SK-N-SH (cell line): ENCODE data around the gene GPRIN3. TPM values are rescaled to one million over a fixed set of nuclear protein-coding genes. Genes with fewer than 3 reads are reported as not detected.
A peak's percentile ranks its signal among the peaks of the same experiment; 100 is the strongest.

Experiments
- CTCF ChIA-PET: fragments of 300-600, 350-600 bp; formaldehyde crosslinking; extraction: SDS; loops from one replicate; lab custom pipeline; 2021; lab: Yijun Ruan, JAX
- POLR2A ChIA-PET: fragments of 350-600 bp; sonication (Branson Sonifier 250); formaldehyde crosslinking; extraction: SDS; loops from one replicate; lab custom pipeline; 2020; ENCODE audit warnings: antibody characterized with exemption, inconsistent platforms; lab: Yijun Ruan, JAX
- DNase-seq: peaks from one replicate; pipeline ENCODE4 v3.0.0; 2012
- H2AFZ ChIP-seq: fragments of 200-600 bp; sonication (generic); 2 replicates; pipeline ENCODE4 v1.8.1; 2016; ENCODE audit warnings: antibody characterized with exemption, mild to moderate bottlenecking, low read depth
- H3F3A ChIP-seq: fragments of 200-600 bp; sonication (generic); replicated peaks from 2 replicates; pipeline ENCODE3; 2016; ENCODE audit warnings: antibody characterized with exemption, mild to moderate bottlenecking; ENCODE audit not compliant: insufficient read depth
- H3K27ac ChIP-seq, 2 experiments: fragments of 200-500 bp in 1 of 2; fragments of 200-600 bp in 1 of 2; sonication (Bioruptor generic) in 1 of 2; sonication (generic), shearing (Covaris generic) in 1 of 2; 2 replicates each; pipeline versions ENCODE4 v1.5.1 to v1.6.1; 2014 to 2016; ENCODE audit warnings: low read depth in 2 of 2, inconsistent platforms in 1 of 2, low read length in 1 of 2, mild to moderate bottlenecking in 1 of 2, mixed read lengths in 1 of 2
- H3K27me3 ChIP-seq: fragments of 200-600 bp; sonication (generic), shearing (Covaris generic); 2 replicates; pipeline ENCODE4 v1.6.1; 2016; ENCODE audit warnings: mixed run types; ENCODE audit not compliant: insufficient read depth
- H3K36me3 ChIP-seq, 2 experiments: fragments of 200-500 bp in 1 of 2; fragments of 200-600 bp in 1 of 2; sonication (Bioruptor generic) in 1 of 2; sonication (generic) in 1 of 2; replicated peaks in 1 of 2; 2 replicates each; pipeline versions ENCODE3 to v1.5.1; 2014 to 2016; ENCODE audit warnings: low read length in 1 of 2, mild to moderate bottlenecking in 1 of 2; ENCODE audit not compliant: insufficient read depth in 2 of 2, control insufficient read depth in 1 of 2
- H3K4me1 ChIP-seq, 2 experiments: fragments of 200-500 bp in 1 of 2; fragments of 200-600 bp in 1 of 2; sonication (Bioruptor generic) in 1 of 2; sonication (generic), shearing (Covaris generic) in 1 of 2; 2 replicates each; pipeline versions ENCODE4 v1.5.1 to v1.6.1; 2014 to 2016; ENCODE audit warnings: low read depth in 1 of 2, low read length in 1 of 2, mixed run types in 1 of 2; ENCODE audit not compliant: insufficient read depth in 2 of 2, control insufficient read depth in 1 of 2
- H3K4me2 ChIP-seq: fragments of 200-600 bp; sonication (generic), shearing (Covaris generic); 2 replicates; pipeline ENCODE4 v1.6.1; 2017; ENCODE audit warnings: mixed run types
- H3K4me3 ChIP-seq, 2 experiments: fragments of 200-500 bp in 1 of 2; fragments of 200-600 bp in 1 of 2; sonication (Bioruptor generic) in 1 of 2; sonication (generic), shearing (Covaris generic) in 1 of 2; 2 replicates each; pipeline versions ENCODE4 v1.5.1 to v1.8.1; 2014 to 2016; ENCODE audit warnings: low read depth in 2 of 2, inconsistent platforms in 1 of 2, low read length in 1 of 2, mild to moderate bottlenecking in 1 of 2, mixed read lengths in 1 of 2, moderate library complexity in 1 of 2
- H3K79me2 ChIP-seq: fragments of 200-600 bp; sonication (generic); 2 replicates; pipeline ENCODE4 v1.8.1; 2017; ENCODE audit warnings: mild to moderate bottlenecking; ENCODE audit not compliant: insufficient read depth
- H3K9ac ChIP-seq: fragments of 200-600 bp; sonication (generic); 2 replicates; pipeline ENCODE4 v1.6.1; 2017; ENCODE audit warnings: mixed run types
- H3K9me2 ChIP-seq: fragments of 200-600 bp; sonication (generic); 2 replicates; pipeline ENCODE4 v1.6.1; 2017; ENCODE audit warnings: mixed run types
- H3K9me3 ChIP-seq: fragments of 200-600 bp; sonication (generic); 2 replicates; pipeline ENCODE4 v1.6.1; 2017; ENCODE audit warnings: mixed run types, mild to moderate bottlenecking, moderate library complexity
- H4K20me1 ChIP-seq: fragments of 200-600 bp; sonication (generic); 2 replicates; pipeline ENCODE4 v1.6.1; 2017; ENCODE audit warnings: mild to moderate bottlenecking, mixed run types; ENCODE audit not compliant: insufficient read depth
- CHD2 ChIP-seq: fragments of 150-350 bp; IDR thresholded peaks from 2 replicates; pipeline ENCODE4 v1.6.1; 2018; ENCODE audit warnings: low read length; ENCODE audit not compliant: partially characterized antibody
- EP300 ChIP-seq, 2 experiments: IDR thresholded peaks; 2 replicates each; pipeline versions ENCODE4 v1.4.0 to v1.6.1; 2012; ENCODE audit warnings: borderline replicate concordance in 1 of 2, low read depth in 1 of 2, low read length in 1 of 2
- FOXM1 ChIP-seq: IDR thresholded peaks from 2 replicates; pipeline ENCODE4 v1.4.0; 2012; ENCODE audit warnings: low read depth, mild to moderate bottlenecking
- IRF3 ChIP-seq: fragments of 150-350 bp; IDR thresholded peaks from 2 replicates; pipeline ENCODE4 v1.6.1; 2016; ENCODE audit warnings: mild to moderate bottlenecking, low read depth, low read length
- JUND ChIP-seq: IDR thresholded peaks from 2 replicates; pipeline ENCODE4 v1.4.0; 2012
- MAX ChIP-seq: IDR thresholded peaks from 2 replicates; pipeline ENCODE4 v1.4.0; 2012; ENCODE audit warnings: low read depth
- MEF2A ChIP-seq: IDR thresholded peaks from 2 replicates; pipeline ENCODE4 v1.4.0; 2012; ENCODE audit warnings: low read depth, borderline replicate concordance
- RAD21 ChIP-seq: IDR thresholded peaks from 2 replicates; pipeline ENCODE4 v1.6.1; 2012; ENCODE audit warnings: mild to moderate bottlenecking, low read length
- RCOR1 ChIP-seq: fragments of 150-350 bp; IDR thresholded peaks from 2 replicates; pipeline ENCODE4 v1.6.1; 2017; ENCODE audit warnings: antibody characterized with exemption, low read length
- RFX5 ChIP-seq: IDR thresholded peaks from 2 replicates; pipeline ENCODE4 v1.6.1; 2012; ENCODE audit warnings: mild to moderate bottlenecking, improper control_type of control experiment, low read length
- RXRA ChIP-seq: IDR thresholded peaks from 2 replicates; pipeline ENCODE4 v1.4.0; 2012; ENCODE audit warnings: low read depth, mild to moderate bottlenecking, borderline replicate concordance
- TEAD4 ChIP-seq: IDR thresholded peaks from 2 replicates; pipeline ENCODE4 v1.4.0; 2012; ENCODE audit warnings: mild to moderate bottlenecking, borderline replicate concordance; ENCODE audit not compliant: insufficient read depth
- WGBS: methylation state at CpG from one replicate; pipeline ENCODE4 v1.1.6; 2017; ENCODE audit warnings: low lambda C conversion rate; 5-methylcytosine and 5-hydroxymethylcytosine counted together
- polyA plus RNA-seq, 3 experiments: library from polyadenylated mRNA; depleted of rRNA; stranded (reverse); fragments of >200 nt; gene quantifications; 2 replicates each; pipeline ENCODE4 v1.2.3, GENCODE V29; 2012
- TF ChIP-seq, protein P1 (sequence below): IDR thresholded peaks from 2 replicates; pipeline ENCODE4 v1.4.0; 2012; ENCODE audit warnings: low read depth, borderline replicate concordance

Gene GPRIN3
- polyA plus RNA-seq, 1 of the 3 experiments (the other 2 are of a cell fraction), result not detected

GRCh38 chr4:89316931-89317366, 9.3 kb upstream of the GPRIN3 start:
- H3K27me3 ChIP-seq, result no peaks in the 10 kb centered on the region
- TF ChIP-seq MAX (no peak), RXRA (no peak), JUND (no peak)
- no peak overlapping the region for H3K4me3 ChIP-seq
- ChIA-PET POLR2A (no interaction called here), CTCF (no interaction called here)
- no peak overlapping the region for H3K27ac ChIP-seq
- no peak for DNase-seq
- H3K36me3 ChIP-seq, result no peaks in the 10 kb centered on the region
- WGBS, result 44% methylated on average over 3 of the region's 3 CpGs
- H3K4me2 ChIP-seq, result no peak overlapping the region
- no peaks in the 10 kb centered on the region for H3K9me3 ChIP-seq
- no peaks in the 10 kb centered on the region for H3K4me1 ChIP-seq
- no peaks in the 10 kb centered on the region for H3F3A ChIP-seq
- no peaks in the 10 kb centered on the region for H4K20me1 ChIP-seq
- H3K9ac ChIP-seq, result no peak overlapping the region
- H3K79me2 ChIP-seq, result no peaks in the 10 kb centered on the region; the same call in 1 of the 2 replicates
- H2AFZ ChIP-seq, result 0 out of 2 replicates have a peak overlapping the region, but pooled peaks have one; percentile 32
- no peaks in the 10 kb centered on the region for H3K9me2 ChIP-seq

DNA sequence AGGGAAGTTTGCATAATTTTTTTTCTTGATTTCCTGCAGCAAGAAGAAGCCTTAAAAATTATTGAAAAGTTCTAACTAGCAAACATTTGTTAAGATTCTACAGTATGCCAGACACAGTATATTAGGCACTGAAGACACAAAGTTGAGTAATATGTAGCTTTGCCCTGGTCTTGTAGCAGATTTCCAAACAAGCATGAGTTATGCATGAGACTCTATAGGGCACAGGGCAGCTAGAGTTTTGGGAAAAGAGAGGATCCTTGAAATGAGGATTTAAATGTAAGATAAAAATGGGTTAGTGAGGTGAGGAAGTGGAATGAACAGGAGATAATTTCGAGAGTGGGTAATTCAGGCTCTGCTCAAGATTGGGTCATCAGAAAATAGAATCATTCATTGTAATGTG, 8.6 kb upstream of the GPRIN3 start:
- no peak for TF ChIP-seq MEF2A
- no peak for TF ChIP-seq TEAD4
- no peak for TF ChIP-seq RCOR1
- TF ChIP-seq, protein P1, sequence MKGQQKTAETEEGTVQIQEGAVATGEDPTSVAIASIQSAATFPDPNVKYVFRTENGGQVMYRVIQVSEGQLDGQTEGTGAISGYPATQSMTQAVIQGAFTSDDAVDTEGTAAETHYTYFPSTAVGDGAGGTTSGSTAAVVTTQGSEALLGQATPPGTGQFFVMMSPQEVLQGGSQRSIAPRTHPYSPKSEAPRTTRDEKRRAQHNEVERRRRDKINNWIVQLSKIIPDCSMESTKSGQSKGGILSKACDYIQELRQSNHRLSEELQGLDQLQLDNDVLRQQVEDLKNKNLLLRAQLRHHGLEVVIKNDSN, result no peak
- TF ChIP-seq IRF3, result no peak
- no peak for TF ChIP-seq RXRA
- TF ChIP-seq FOXM1, result no peak
- TF ChIP-seq CHD2, result no peak
- no peak for TF ChIP-seq RFX5
- no peak for TF ChIP-seq EP300 (IDR thresholded peaks at IDR 0.05; ENCODE audit: borderline replicate concordance in 1 of 2, low read depth in 1 of 2, low read length in 1 of 2)
- no peak for TF ChIP-seq RAD21
- DNase-seq, result no peak
- WGBS, result 48% methylated on average over 1 of the region's 1 CpG
- H3K4me2 ChIP-seq, result no peak overlapping the region
- no peaks in the 10 kb centered on the region for H3K27me3 ChIP-seq
- H2AFZ ChIP-seq, result no peak overlapping the region
- H3K9me2 ChIP-seq, result no peaks in the 10 kb centered on the region
- no peaks in the 10 kb centered on the region for H3K9me3 ChIP-seq
- H3F3A ChIP-seq, result no peaks in the 10 kb centered on the region
- H3K27ac ChIP-seq, result no peak overlapping the region
- H3K9ac ChIP-seq, result no peak overlapping the region
- H3K79me2 ChIP-seq, result no peaks in the 10 kb centered on the region; the same call in 1 of the 2 replicates
- H3K4me1 ChIP-seq, result no peaks in the 10 kb centered on the region
- POLR2A ChIA-PET, result no interaction called here
- CTCF ChIA-PET, result no interaction called here
- no peaks in the 10 kb centered on the region for H4K20me1 ChIP-seq
- H3K36me3 ChIP-seq, result no peaks in the 10 kb centered on the region
- no peak overlapping the region for H3K4me3 ChIP-seq
